Measurements from ENCODE around the gene EIF2B4. TPM values are rescaled to one million over a fixed set of nuclear protein-coding genes. Genes with fewer than 3 reads are reported as not detected.

EIF2B4 gene
- total and polyA plus RNA-seq, 9 of the 15 experiments (the other 6 are each of a cell fraction or from before 2014, with no cell fraction given) = 29.7 to 80.3 (median 58.9) TPM

DNA sequence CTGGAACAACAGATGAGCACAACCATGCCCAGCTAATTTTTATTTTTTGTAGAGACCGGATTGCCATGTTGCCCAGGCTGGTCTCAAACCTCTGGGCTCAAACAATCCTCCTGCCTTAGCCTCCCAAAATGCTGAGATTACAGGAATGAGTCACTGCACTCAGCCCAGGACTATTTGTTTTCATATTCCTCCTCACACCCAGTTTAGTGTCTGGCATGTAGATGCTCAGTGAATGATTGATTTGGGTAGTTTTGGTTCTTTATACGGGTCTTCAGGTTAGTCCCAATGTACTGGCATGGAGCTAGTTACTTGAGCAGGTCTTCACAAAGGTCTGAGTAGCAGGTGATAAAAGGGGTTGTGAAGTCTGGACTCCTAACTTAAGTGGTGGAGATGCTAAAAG, 6.2 kb downstream of the EIF2B4 start:
- DNase-seq (ENCODE audit: extremely low read depth in 1 of 4, low spot score in 3 of 4) (no peak), ATAC-seq (peak; percentile 9; the same call in 2 of the 3 replicates), FAIRE-seq (no peak)
- in situ Hi-C loops (cut with MboI) = no loop called here
- no peak overlapping the region for H2AFZ ChIP-seq (ENCODE audit: low read depth, low read length)
- no peaks in the 10 kb centered on the region for H3K9me1 ChIP-seq (ENCODE audit: control insufficient read depth, insufficient read depth, low read length)
- H3K4me2 ChIP-seq (ENCODE audit: insufficient read depth, low read length) = no peak overlapping the region
- no peak overlapping the region for H3K27ac ChIP-seq (ENCODE audit: extremely low read depth, low read depth, low read length)
- no peaks in the 10 kb centered on the region for H4K20me1 ChIP-seq (replicated peaks; ENCODE audit: control insufficient read depth, insufficient read depth, low read length)
- POLR2A ChIA-PET = interaction anchor here (1.8 to 2.0 kb wide), 2 partner anchors 13 to 15 kb away, joined by 5 to 9 read pairs; no protein-coding TSS in a partner anchor
- CTCF ChIA-PET (ENCODE audit: low intra/inter-chr PET ratio) = no interaction called here
- no peaks in the 10 kb centered on the region for H3K27me3 ChIP-seq (ENCODE audit: control insufficient read depth in 2 of 2, insufficient read depth in 2 of 2, low read length in 2 of 2)
- H3K79me2 ChIP-seq (ENCODE audit: control insufficient read depth, insufficient read depth, low read length) = peaks cover 9% of the 10 kb centered on the region
- 81% methylated on average over 2 of the region's 2 CpGs for WGBS (ENCODE audit: insufficient coverage, low coverage, missing lambda C conversion rate)
- H3K9me3 ChIP-seq (replicated peaks; ENCODE audit: control insufficient read depth, insufficient read depth, low read depth, low read length) = no peaks in the 10 kb centered on the region
- TF ChIP-seq PRMT5 (CRISPR knock-in tag; IDR thresholded peaks at IDR 0.05) (no peak), MAFK (IDR thresholded peaks at IDR 0.05; ENCODE audit: low read length) (no peak)
- TF ChIP-seq, protein P1, sequence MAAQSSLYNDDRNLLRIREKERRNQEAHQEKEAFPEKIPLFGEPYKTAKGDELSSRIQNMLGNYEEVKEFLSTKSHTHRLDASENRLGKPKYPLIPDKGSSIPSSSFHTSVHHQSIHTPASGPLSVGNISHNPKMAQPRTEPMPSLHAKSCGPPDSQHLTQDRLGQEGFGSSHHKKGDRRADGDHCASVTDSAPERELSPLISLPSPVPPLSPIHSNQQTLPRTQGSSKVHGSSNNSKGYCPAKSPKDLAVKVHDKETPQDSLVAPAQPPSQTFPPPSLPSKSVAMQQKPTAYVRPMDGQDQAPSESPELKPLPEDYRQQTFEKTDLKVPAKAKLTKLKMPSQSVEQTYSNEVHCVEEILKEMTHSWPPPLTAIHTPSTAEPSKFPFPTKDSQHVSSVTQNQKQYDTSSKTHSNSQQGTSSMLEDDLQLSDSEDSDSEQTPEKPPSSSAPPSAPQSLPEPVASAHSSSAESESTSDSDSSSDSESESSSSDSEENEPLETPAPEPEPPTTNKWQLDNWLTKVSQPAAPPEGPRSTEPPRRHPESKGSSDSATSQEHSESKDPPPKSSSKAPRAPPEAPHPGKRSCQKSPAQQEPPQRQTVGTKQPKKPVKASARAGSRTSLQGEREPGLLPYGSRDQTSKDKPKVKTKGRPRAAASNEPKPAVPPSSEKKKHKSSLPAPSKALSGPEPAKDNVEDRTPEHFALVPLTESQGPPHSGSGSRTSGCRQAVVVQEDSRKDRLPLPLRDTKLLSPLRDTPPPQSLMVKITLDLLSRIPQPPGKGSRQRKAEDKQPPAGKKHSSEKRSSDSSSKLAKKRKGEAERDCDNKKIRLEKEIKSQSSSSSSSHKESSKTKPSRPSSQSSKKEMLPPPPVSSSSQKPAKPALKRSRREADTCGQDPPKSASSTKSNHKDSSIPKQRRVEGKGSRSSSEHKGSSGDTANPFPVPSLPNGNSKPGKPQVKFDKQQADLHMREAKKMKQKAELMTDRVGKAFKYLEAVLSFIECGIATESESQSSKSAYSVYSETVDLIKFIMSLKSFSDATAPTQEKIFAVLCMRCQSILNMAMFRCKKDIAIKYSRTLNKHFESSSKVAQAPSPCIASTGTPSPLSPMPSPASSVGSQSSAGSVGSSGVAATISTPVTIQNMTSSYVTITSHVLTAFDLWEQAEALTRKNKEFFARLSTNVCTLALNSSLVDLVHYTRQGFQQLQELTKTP (IDR thresholded peaks at IDR 0.05; ENCODE audit: low read depth in 1 of 2, partially characterized antibody in 2 of 2) = no peak
- no peak overlapping the region for H3K4me3 ChIP-seq
- intact Hi-C loops (cut with micrococcal nuclease) = no loop called here
- BruUV-seq (replicated peaks) = no TSS peak
- no peak overlapping the region for H3K9ac ChIP-seq (ENCODE audit: insufficient read depth in 1 of 2, low read depth in 2 of 2, low read length in 2 of 2)
- H3K4me1 ChIP-seq (replicated peaks in 1 of 2; ENCODE audit: control insufficient read depth in 2 of 2, insufficient read depth in 2 of 2, low read length in 2 of 2) = peaks cover 3 to 4% of the 10 kb centered on the region in 2 experiments; a peak in 4 of 5 replicates
- H3K36me3 ChIP-seq (ENCODE audit: control insufficient read depth, insufficient read depth, low read length) = peaks cover 58% of the 10 kb centered on the region

All from K562 (cell line).